Right lobe of liver (tissue), 6 donors: ENCODE measurements around the gene CASD1. TPM values are rescaled to one million over a fixed set of nuclear protein-coding genes. Genes with fewer than 3 reads are reported as not detected.

Source experiments
- ATAC-seq, 4 donors: fragments of 200-7000 bp; cut with Tn5 transposase; one replicate each; pipeline ENCODE4 v1.9.1; 2020; ENCODE audit warnings: mild to moderate bottlenecking in 4 of 4, moderate library complexity in 4 of 4
- DNase-seq, 3 donors: peaks; one replicate each; pipeline ENCODE4 v3.0.0-alpha.2; 2020
- H3K27ac ChIP-seq, 3 donors: fragments of 200-600 bp; one replicate each; pipeline ENCODE4 v1.8.0; 2022
- H3K27me3 ChIP-seq, 2 donors: fragments of 200-600 bp; one replicate each; pipeline ENCODE4 v1.8.0; 2022
- H3K36me3 ChIP-seq, 4 donors: fragments of 200-600 bp; sonication (generic) in 1 of 4; one replicate each; pipeline versions ENCODE4 v1.5.1 to v1.8.0; 2017 to 2022; ENCODE audit warnings: control low read depth in 1 of 4
- H3K4me1 ChIP-seq, 4 donors: fragments of 200-600 bp; sonication (generic) in 1 of 4; one replicate each; pipeline versions ENCODE4 v1.5.1 to v1.8.0; 2017 to 2022; ENCODE audit warnings: control low read depth in 1 of 4
- H3K4me3 ChIP-seq, 3 donors: fragments of 200-600 bp; one replicate each; pipeline ENCODE4 v1.8.0; 2022
- H3K9me3 ChIP-seq, 4 donors: fragments of 200-600 bp; sonication (generic) in 1 of 4; one replicate each; pipeline versions ENCODE4 v1.5.1 to v1.8.0; 2017 to 2022; ENCODE audit warnings: control low read depth in 1 of 4
- POLR2A ChIP-seq: fragments of 450-650 bp; IDR thresholded peaks from one replicate; pipeline ENCODE4 v1.6.1; 2017; ENCODE audit warnings: antibody characterized with exemption, mild to moderate bottlenecking
- WGBS: methylation state at CpG from one replicate; pipeline ENCODE4 v1.1.6; 2018; ENCODE audit warnings: low coverage, low lambda C conversion rate; ENCODE audit not compliant: insufficient coverage; ENCODE audit errors: missing lambda C conversion rate; 5-methylcytosine and 5-hydroxymethylcytosine counted together
- intact Hi-C, 2 donors: fragments of 100-400 bp; cut with DNase I; formaldehyde crosslinking; loops; one replicate each; pipeline versions ENCODE4 v1.11.2 to v1.14.1; 2022
- total RNA-seq, 6 experiments: library from RNA; depleted of rRNA in 2 of 6; stranded (reverse); fragments of >200 nt in 2 of 6; fragmentation: NEBNext Ultra II Directional in 3 of 6; extraction: Animal tissue kit (Norgen Biotek cat#: 25700) in 3 of 6; gene quantifications; one replicate each; pipeline versions ENCODE4 v1.1.0 to v1.2.4, GENCODE V29; 2016 to 2023
- TF ChIP-seq, protein P1 (sequence below), 4 donors: fragments of 200-600 bp in 3 of 4; fragments of 450-650 bp in 1 of 4; IDR thresholded peaks; one replicate each; pipeline versions ENCODE4 v1.5.1 to v1.8.0; 2016 to 2022; ENCODE audit warnings: antibody characterized with exemption in 4 of 4, mild to moderate bottlenecking in 2 of 4
- donor health status: DM: no; HTN: yes; CAD: no.
- donor health status: DM: no; HTN: no; CAD: no.
- donor health status: DM: no; HTN: no; CAD: no.
- donor health status: DM: no; HTN: yes; CAD: no.
- donor health status: DM: no; HTN: yes; CAD: no.

CASD1 gene
- total RNA-seq, 6 experiments from 2014 or later = 4.5 to 10.4 (median 7.2) TPM

DNA sequence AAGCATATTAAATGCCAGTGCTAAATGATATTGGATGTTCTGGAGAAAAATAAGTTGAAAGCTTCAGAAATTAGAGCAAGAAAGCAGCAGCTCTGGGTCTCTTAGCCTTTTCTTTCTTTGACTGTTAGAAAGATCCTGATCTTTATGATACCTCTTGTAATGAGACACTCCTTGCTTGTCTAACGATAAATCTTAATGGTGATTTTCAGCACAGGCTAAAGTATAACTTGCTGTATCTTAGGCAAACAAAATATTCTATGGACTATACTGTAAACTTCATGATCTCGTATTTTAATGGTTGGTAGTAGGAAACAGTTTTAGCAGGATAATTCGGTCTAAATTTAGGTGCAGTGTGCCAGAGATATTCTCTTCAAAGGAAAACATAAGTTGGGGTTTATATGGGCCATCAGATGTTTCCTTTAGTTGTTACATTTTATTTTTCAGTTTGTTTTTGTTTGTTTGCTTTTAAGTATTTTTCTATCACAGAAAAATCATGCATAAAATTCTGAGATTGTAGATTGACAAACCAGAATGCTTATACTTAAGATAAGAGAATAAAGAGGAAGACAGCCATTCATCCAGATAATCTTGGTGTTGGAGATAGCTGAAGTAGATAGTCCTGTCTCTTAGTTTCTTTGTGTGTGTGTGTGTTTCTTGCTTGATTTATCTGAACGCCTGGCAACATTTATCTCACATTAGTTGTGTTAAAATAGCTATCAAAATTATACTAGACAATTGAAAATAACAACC is 4.7 kb downstream of the CASD1 start:
- TF ChIP-seq, protein P1, sequence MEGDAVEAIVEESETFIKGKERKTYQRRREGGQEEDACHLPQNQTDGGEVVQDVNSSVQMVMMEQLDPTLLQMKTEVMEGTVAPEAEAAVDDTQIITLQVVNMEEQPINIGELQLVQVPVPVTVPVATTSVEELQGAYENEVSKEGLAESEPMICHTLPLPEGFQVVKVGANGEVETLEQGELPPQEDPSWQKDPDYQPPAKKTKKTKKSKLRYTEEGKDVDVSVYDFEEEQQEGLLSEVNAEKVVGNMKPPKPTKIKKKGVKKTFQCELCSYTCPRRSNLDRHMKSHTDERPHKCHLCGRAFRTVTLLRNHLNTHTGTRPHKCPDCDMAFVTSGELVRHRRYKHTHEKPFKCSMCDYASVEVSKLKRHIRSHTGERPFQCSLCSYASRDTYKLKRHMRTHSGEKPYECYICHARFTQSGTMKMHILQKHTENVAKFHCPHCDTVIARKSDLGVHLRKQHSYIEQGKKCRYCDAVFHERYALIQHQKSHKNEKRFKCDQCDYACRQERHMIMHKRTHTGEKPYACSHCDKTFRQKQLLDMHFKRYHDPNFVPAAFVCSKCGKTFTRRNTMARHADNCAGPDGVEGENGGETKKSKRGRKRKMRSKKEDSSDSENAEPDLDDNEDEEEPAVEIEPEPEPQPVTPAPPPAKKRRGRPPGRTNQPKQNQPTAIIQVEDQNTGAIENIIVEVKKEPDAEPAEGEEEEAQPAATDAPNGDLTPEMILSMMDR (IDR thresholded peaks at IDR 0.05) = no peak
- no peak for TF ChIP-seq POLR2A
- ATAC-seq = no peak

DNA sequence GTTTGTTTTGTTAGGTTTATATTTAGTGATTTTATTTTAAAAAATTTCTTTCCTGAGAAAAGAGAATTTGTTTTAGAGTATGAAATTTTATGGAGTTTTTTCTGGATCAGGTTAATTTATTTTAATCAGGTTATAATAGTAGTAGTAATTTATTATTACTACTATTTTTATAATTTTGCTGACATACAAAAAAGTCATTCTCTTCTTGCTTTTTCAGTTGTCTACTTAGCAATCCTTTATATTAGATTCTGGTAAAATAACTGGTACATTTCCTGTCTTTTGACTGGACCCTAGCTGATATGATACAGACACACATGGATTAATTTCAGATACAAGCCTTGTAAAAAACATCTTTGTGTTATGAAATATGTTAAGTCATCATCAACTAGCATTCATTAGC is 5.3 kb downstream of the CASD1 start:
- ATAC-seq (no peak), DNase-seq (no peak)
- Histone ChIP-seq H3K36me3 (no peaks in the 10 kb centered on the region), H3K27ac (no peak overlapping the region), H3K27me3 (no peaks in the 10 kb centered on the region), H3K9me3 (no peaks in the 10 kb centered on the region), H3K4me3 (no peak overlapping the region), H3K4me1 (peaks cover 0 to 9% (median 4%) of the 10 kb centered on the region in 4 donors)
- TF ChIP-seq POLR2A = no peak
- TF ChIP-seq, protein P1 (IDR thresholded peaks at IDR 0.05) = no peak
- intact Hi-C loops = no loop called here

More for the DNA sequence above, 4.7 kb downstream of the CASD1 start:
- 73% methylated on average over 4 of the region's 4 CpGs for WGBS
- peaks cover 0 to 9% (median 4%) of the 10 kb centered on the region in 4 donors for H3K4me1 ChIP-seq
- no peak overlapping the region for H3K4me3 ChIP-seq
- H3K27me3 ChIP-seq = no peaks in the 10 kb centered on the region
- H3K9me3 ChIP-seq = no peaks in the 10 kb centered on the region
- no peak for DNase-seq
- no peaks in the 10 kb centered on the region for H3K36me3 ChIP-seq
- intact Hi-C loops = no loop called here
- no peak overlapping the region for H3K27ac ChIP-seq

DNA sequence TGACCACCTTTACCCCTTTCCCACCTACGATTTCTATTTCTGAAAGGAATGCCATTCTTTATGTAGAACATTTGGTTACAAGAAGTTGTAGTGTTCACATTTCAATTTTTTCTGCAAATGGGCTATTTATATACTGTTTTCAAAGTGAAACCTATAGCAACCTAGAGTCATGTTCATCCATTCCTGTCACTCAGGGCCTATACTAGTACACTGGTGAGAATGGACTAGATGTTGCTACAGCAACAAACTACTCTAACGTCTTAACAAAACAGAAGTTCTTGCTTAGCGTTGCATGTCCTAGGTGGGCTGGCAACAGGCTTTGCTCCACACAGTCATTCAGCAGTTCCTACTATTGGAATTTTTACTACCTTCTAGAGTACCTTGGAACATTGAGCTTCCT is 16.3 kb downstream of the CASD1 start:
- no peaks in the 10 kb centered on the region for H3K4me1 ChIP-seq
- ATAC-seq (no peak), DNase-seq (no peak)
- no peaks in the 10 kb centered on the region for H3K9me3 ChIP-seq
- WGBS = 93% methylated on average over 3 of the region's 3 CpGs
- H3K36me3 ChIP-seq = peaks cover 0 to 4% (median 2%) of the 10 kb centered on the region in 4 donors
- no peak for TF ChIP-seq POLR2A
- TF ChIP-seq, protein P1 (IDR thresholded peaks at IDR 0.05) = no peak
- no peak overlapping the region for H3K4me3 ChIP-seq
- H3K27ac ChIP-seq = no peak overlapping the region
- intact Hi-C loops = no loop called here
- H3K27me3 ChIP-seq = no peaks in the 10 kb centered on the region

DNA sequence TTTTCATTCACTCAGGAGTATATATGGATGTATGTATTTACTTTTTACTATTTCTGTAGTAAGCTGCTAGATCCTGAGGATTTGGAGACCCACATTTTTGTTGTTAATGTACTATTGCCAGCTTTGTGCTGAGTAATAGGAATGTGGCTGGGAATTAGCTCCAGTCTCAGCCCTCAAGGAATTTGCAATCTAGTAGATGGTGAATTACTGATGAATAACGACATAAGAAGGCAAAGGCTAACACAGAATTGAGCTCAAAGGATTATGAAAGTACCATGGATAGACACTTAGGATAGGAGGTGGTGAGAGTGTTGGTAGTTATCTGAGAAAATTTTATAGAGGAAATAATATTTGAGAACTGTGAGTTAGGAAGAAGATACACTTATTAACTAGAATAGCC is 19.9 kb downstream of the CASD1 start:
- Histone ChIP-seq H3K27ac (no peak overlapping the region), H3K9me3 (no peaks in the 10 kb centered on the region), H3K27me3 (no peaks in the 10 kb centered on the region), H3K4me1 (no peaks in the 10 kb centered on the region), H3K4me3 (no peak overlapping the region), H3K36me3 (peaks cover 0 to 5% (median 0%) of the 10 kb centered on the region in 4 donors)
- DNase-seq (no peak), ATAC-seq (no peak)
- intact Hi-C loops = no loop called here
- 85% methylated on average over 1 of the region's 1 CpG for WGBS
- no peak for TF ChIP-seq POLR2A
- TF ChIP-seq, protein P1 (IDR thresholded peaks at IDR 0.05) = no peak
